Kidney (tissue), 14 donors: Measurements from ENCODE around the gene DDX47. TPM values are rescaled to one million over a fixed set of nuclear protein-coding genes. Genes with fewer than 3 reads are reported as not detected.
"Not testable (repeated sequence)": the region's sequence is repeated elsewhere in the genome, so short reads cannot be mapped to it uniquely, and the experiment has no call there.

ENCODE experiments used
- DNase-seq, 5 donors: peaks; one replicate each; pipeline ENCODE4 v3.0.0-alpha.2; 2013 to 2020
- FAIRE-seq: peaks from 2 replicates; lab custom pipeline; 2012; peaks lifted over from hg19 to GRCh38; lab: Jason Lieb, UNC
- H3K27ac ChIP-seq, 2 donors: one replicate each; pipeline ENCODE4 v1.7.0; 2013; ENCODE audit warnings: low read depth in 2 of 2, low read length in 2 of 2, inconsistent platforms in 1 of 2
- H3K27me3 ChIP-seq: one replicate; pipeline ENCODE4 v1.7.1; 2013; ENCODE audit warnings: low read length, inconsistent platforms; ENCODE audit not compliant: control insufficient read depth, insufficient read depth
- H3K36me3 ChIP-seq, 3 donors: one replicate each; pipeline versions ENCODE4 v1.7.0 to v1.7.1; 2013; ENCODE audit warnings: low read length in 3 of 3, control low read depth in 1 of 3, inconsistent platforms in 1 of 3; ENCODE audit not compliant: insufficient read depth in 3 of 3, control insufficient read depth in 2 of 3
- H3K4me1 ChIP-seq, 3 donors: one replicate each; pipeline versions ENCODE4 v1.7.0 to v1.7.1; 2013; ENCODE audit warnings: low read length in 3 of 3, inconsistent platforms in 1 of 3, low read depth in 1 of 3; ENCODE audit not compliant: control insufficient read depth in 2 of 3, insufficient read depth in 2 of 3
- H3K4me3 ChIP-seq, 3 donors: one replicate each; pipeline versions ENCODE4 v1.7.0 to v1.8.1; 2013; ENCODE audit warnings: low read length in 3 of 3, control low read depth in 1 of 3, inconsistent platforms in 1 of 3
- H3K9ac ChIP-seq, 3 donors: one replicate each; pipeline versions ENCODE4 v1.7.0 to v1.7.1; 2013; ENCODE audit warnings: low read length in 3 of 3, control low read depth in 1 of 3, inconsistent platforms in 1 of 3
- H3K9me3 ChIP-seq, 3 donors: one replicate each; pipeline versions ENCODE4 v1.7.0 to v1.7.1; 2013; ENCODE audit warnings: low read length in 3 of 3, control low read depth in 1 of 3, inconsistent platforms in 1 of 3; ENCODE audit not compliant: control insufficient read depth in 2 of 3, insufficient read depth in 1 of 3
- intact Hi-C: fragments of 100-400 bp; cut with DNase I; formaldehyde crosslinking; loops from one replicate; pipeline ENCODE4 v1.11.1; 2022
- polyA plus RNA-seq: library from polyadenylated mRNA; stranded (reverse); fragments of 350-450 nt; fragmentation: Illumina TruSeq; extraction: RNeasy Lipid Tissue Mini Kit (QIAGEN cat#74804); gene quantifications from one replicate; pipeline ENCODE4 v1.2.3, GENCODE V29; 2014; ENCODE audit warnings: low read depth, low replicate concordance; ENCODE audit not compliant: insufficient read depth
- total RNA-seq: library from RNA; stranded (reverse); fragmentation: NEBNext Ultra II Directional; extraction: Animal tissue kit (Norgen Biotek cat#: 25700); gene quantifications from one replicate; pipeline ENCODE4 v1.2.1, GENCODE V29; 2021
- TF ChIP-seq, protein P1 (sequence below): IDR thresholded peaks from 3 replicates; pipeline ENCODE4 v1.5.1; 2012; ENCODE audit warnings: mild to moderate bottlenecking, moderate library complexity, borderline replicate concordance; ENCODE audit not compliant: insufficient read depth; ENCODE audit errors: extremely low read depth
- donor health status: control.
- donor health status: control.
- donor health status: control.
- donor health status: control.
- donor health status: control.
- donor health status: DM: yes; HTN: yes; CAD: no.
- donor health status: Normal renal cell carcinoma (clear cell type).

Gene DDX47
- total and polyA plus RNA-seq, 2 donors from 2014 or later: 35.1 to 50.9 TPM

DNA sequence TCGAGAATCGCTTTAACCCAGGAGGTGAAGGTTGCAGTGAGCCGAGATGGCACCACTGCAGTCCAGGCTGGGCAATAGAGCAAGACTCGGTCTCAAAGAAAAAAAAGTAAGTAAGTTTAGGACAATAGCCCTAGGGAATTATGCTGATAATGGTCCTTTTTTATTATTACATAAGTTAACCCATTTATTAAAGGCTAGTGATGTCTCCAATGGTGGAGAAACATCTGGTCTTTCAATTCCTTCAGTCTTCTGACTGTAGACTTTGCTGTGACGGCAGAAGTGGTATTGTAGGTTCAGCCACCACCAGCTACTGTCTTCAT, 27.4 kb downstream of the DDX47 start:
- no peak overlapping the region for H3K9ac ChIP-seq
- H3K9me3 ChIP-seq: no peaks in the 10 kb centered on the region
- peaks cover 0 to 7% (median 0%) of the 10 kb centered on the region in 3 donors for H3K4me1 ChIP-seq
- no peak overlapping the region for H3K4me3 ChIP-seq
- H3K27me3 ChIP-seq: no peaks in the 10 kb centered on the region
- DNase-seq: no peak
- no peaks in the 10 kb centered on the region for H3K36me3 ChIP-seq
- H3K27ac ChIP-seq: no peak overlapping the region
- no peak for FAIRE-seq
- intact Hi-C loops: no loop called here
- TF ChIP-seq, protein P1, sequence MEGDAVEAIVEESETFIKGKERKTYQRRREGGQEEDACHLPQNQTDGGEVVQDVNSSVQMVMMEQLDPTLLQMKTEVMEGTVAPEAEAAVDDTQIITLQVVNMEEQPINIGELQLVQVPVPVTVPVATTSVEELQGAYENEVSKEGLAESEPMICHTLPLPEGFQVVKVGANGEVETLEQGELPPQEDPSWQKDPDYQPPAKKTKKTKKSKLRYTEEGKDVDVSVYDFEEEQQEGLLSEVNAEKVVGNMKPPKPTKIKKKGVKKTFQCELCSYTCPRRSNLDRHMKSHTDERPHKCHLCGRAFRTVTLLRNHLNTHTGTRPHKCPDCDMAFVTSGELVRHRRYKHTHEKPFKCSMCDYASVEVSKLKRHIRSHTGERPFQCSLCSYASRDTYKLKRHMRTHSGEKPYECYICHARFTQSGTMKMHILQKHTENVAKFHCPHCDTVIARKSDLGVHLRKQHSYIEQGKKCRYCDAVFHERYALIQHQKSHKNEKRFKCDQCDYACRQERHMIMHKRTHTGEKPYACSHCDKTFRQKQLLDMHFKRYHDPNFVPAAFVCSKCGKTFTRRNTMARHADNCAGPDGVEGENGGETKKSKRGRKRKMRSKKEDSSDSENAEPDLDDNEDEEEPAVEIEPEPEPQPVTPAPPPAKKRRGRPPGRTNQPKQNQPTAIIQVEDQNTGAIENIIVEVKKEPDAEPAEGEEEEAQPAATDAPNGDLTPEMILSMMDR: no peak

DNA sequence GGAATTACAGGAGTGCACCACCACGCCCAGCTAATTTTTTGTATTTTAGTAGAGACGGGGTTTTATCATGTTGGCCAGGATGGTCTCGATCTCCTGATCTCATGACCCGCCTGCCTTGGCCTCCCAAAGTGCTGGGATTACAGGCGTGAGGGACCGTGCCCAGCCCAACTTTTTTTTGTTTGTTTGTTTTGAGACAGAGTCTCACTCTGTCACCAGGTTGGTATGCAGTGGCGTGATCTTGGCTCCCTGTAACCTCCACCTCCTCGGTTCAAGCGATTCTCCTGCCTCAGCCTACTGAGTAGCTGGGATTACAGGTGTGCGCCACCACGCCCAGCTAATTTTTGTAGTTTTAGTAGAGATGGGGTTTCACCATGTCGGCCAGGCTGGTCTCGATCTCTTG, 28.3 kb downstream of the DDX47 start:
- FAIRE-seq, H3K36me3 ChIP-seq, H3K27me3 ChIP-seq, H3K27ac ChIP-seq, H3K9me3 ChIP-seq, H3K4me1 ChIP-seq, H3K4me3 ChIP-seq, DNase-seq, intact Hi-C loops, H3K9ac ChIP-seq: not testable (repeated sequence)

DNA sequence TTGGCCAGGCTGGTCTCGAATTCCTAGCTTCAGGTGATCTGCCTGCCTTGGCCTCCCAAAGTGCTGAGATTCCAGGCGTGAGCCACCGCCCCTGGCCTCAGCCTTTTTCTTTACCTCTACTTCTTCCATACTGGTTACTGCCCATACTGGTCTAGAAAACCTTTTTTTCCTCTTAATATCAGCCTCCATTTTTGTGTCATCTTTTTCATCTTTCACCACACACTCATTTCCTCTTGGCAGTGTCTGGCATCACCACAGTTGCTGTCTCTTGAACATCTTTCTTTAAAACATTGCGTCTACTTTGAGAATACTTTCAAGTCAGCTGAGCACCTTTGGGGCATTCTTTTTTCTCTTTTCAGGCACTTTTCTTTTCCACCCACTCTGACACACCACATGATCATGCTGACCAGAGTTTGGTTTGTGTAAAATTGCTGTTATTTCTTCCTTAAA, 32.7 kb downstream of the DDX47 start:
- Histone ChIP-seq H3K27ac (no peak overlapping the region), H3K9me3 (no peaks in the 10 kb centered on the region), H3K27me3 (no peaks in the 10 kb centered on the region), H3K9ac (no peak overlapping the region), H3K4me1 (no peaks in the 10 kb centered on the region), H3K36me3 (no peaks in the 10 kb centered on the region), H3K4me3 (no peak overlapping the region)
- intact Hi-C loops: no loop called here
- TF ChIP-seq, protein P1: no peak
- no peak for DNase-seq
- FAIRE-seq: no peak

DNA sequence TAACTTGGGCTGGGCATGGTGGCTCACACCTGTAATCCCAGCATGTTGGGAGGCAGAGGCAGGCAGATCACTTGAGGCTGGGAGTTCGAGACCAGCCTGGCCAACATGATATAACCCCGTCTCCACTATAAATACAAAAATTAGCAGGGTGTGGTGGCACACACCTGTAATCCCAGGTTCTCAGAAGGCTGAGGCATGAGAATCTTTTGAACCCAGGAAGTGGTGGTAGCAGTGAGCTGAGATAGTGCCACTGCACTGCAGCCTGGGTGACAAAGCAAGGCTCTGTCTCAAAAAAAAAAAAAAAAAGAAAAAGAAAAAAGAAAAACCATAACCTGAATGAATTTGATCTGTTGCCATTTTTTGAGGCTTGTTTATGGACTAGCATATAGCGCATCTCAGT, 33.6 kb downstream of the DDX47 start:
- H3K36me3 ChIP-seq, FAIRE-seq, H3K27me3 ChIP-seq, H3K9ac ChIP-seq, DNase-seq, H3K4me1 ChIP-seq, H3K27ac ChIP-seq, H3K4me3 ChIP-seq, H3K9me3 ChIP-seq, intact Hi-C loops: not testable (repeated sequence)

DNA sequence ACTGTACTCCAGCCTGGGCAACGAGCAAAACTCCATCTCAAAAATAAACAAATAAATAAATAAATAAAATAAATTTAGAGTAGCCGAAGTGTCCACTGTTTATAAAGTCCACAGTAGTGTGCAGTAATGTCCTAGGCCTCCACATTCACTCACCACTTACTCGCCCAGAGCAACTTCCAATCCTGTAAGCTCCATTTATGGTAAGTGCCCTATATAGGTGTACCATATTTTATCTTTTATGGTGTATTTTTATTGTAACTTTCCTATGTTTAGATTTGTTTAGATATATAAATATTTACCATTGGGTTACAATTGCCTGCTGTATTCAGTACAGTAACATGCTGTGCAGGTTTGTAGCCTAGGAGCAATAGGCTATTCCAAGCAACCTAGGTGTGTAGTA, 40.3 kb downstream of the DDX47 start:
- TF ChIP-seq, protein P1: no peak
- intact Hi-C loops: no loop called here
- DNase-seq (no peak), FAIRE-seq (no peak)
- H3K9me3 ChIP-seq: no peaks in the 10 kb centered on the region
- H3K9ac ChIP-seq: no peak overlapping the region
- H3K27me3 ChIP-seq: no peaks in the 10 kb centered on the region
- H3K27ac ChIP-seq: no peak overlapping the region
- no peaks in the 10 kb centered on the region for H3K4me1 ChIP-seq
- no peak overlapping the region for H3K4me3 ChIP-seq
- H3K36me3 ChIP-seq: no peaks in the 10 kb centered on the region
